Measurements from ENCODE around the gene CFAP210. TPM values are rescaled to one million over a fixed set of nuclear protein-coding genes. Genes with fewer than 3 reads are reported as not detected.

The CFAP210 gene
- total RNA-seq, 1 experiment from 2014 or later: 0.94 TPM

- no peak overlapping the region for H3K4me3 Mint-ChIP-seq
- no peak for DNase-seq
- H3K18ac ChIP-seq (ENCODE audit: insufficient read length, low read depth, low read length): no peak overlapping the region
- WGBS (ENCODE audit: extremely low coverage, insufficient read length, low lambda C conversion rate): no CpG with 5 or more reads among the region's 2 CpGs
- H3K4me2 ChIP-seq (ENCODE audit: insufficient read depth, insufficient read length, low read length): no peak overlapping the region
- no peaks in the 10 kb centered on the region for H4K20me1 ChIP-seq (ENCODE audit: control insufficient read depth, insufficient read depth, insufficient read length)
- H3K27ac Mint-ChIP-seq: no peak overlapping the region
- H2BK12ac ChIP-seq (ENCODE audit: insufficient read length, low read depth, low read length): no peak overlapping the region
- H3T11ph ChIP-seq (ENCODE audit: low read length): no peak overlapping the region
- TF ChIP-seq, protein P1, sequence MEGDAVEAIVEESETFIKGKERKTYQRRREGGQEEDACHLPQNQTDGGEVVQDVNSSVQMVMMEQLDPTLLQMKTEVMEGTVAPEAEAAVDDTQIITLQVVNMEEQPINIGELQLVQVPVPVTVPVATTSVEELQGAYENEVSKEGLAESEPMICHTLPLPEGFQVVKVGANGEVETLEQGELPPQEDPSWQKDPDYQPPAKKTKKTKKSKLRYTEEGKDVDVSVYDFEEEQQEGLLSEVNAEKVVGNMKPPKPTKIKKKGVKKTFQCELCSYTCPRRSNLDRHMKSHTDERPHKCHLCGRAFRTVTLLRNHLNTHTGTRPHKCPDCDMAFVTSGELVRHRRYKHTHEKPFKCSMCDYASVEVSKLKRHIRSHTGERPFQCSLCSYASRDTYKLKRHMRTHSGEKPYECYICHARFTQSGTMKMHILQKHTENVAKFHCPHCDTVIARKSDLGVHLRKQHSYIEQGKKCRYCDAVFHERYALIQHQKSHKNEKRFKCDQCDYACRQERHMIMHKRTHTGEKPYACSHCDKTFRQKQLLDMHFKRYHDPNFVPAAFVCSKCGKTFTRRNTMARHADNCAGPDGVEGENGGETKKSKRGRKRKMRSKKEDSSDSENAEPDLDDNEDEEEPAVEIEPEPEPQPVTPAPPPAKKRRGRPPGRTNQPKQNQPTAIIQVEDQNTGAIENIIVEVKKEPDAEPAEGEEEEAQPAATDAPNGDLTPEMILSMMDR (conservative IDR thresholded peaks at IDR 0.05): no peak
- H2AFZ ChIP-seq (ENCODE audit: low read length): no peak overlapping the region
- no peak overlapping the region for H2AK5ac ChIP-seq (ENCODE audit: insufficient read length, low read length)
- H3K27ac ChIP-seq (ENCODE audit: insufficient read length, low read depth, low read length): no peak overlapping the region
- H2BK20ac ChIP-seq (ENCODE audit: low read depth, low read length, poor library complexity, severe bottlenecking): no peak overlapping the region
- H3K4ac ChIP-seq (ENCODE audit: low read depth, low read length): no peak overlapping the region
- no peaks in the 10 kb centered on the region for H3K4me1 Mint-ChIP-seq
- H3K79me1 ChIP-seq (ENCODE audit: insufficient read depth, low read depth, low read length, poor library complexity, severe bottlenecking): no peaks in the 10 kb centered on the region
- H4K8ac ChIP-seq (replicated peaks; ENCODE audit: insufficient read length, low read depth, low read length): no peak overlapping the region
- no peak overlapping the region for H3K14ac ChIP-seq (ENCODE audit: insufficient read depth, low read length)
- H3K23ac ChIP-seq (ENCODE audit: insufficient read length, low read depth, low read length): no peak overlapping the region
- no peak overlapping the region for H4K91ac ChIP-seq (ENCODE audit: insufficient read length, low read depth, low read length)
- no peak overlapping the region for H3K9ac ChIP-seq (ENCODE audit: extremely low read depth, insufficient read length, low read length)
- H3K27me3 ChIP-seq (ENCODE audit: insufficient read depth, low read length): no peaks in the 10 kb centered on the region
- no peak overlapping the region for H3K56ac ChIP-seq (ENCODE audit: insufficient read length, low read depth, low read length)
- no peaks in the 10 kb centered on the region for H3K9me3 ChIP-seq (ENCODE audit: control insufficient read depth, low read depth, low read length)
- no peaks in the 10 kb centered on the region for H3K36me3 Mint-ChIP-seq (ENCODE audit: insufficient read depth in 1 of 3, low read depth in 3 of 3)
- no peak overlapping the region for H2BK120ac ChIP-seq (ENCODE audit: low read depth, low read length, poor library complexity, severe bottlenecking)
- no peak overlapping the region for H2BK15ac ChIP-seq (ENCODE audit: low read depth, low read length)
- H2BK5ac ChIP-seq (ENCODE audit: insufficient read length, low read length): no peak overlapping the region
- H3K4me1 ChIP-seq (ENCODE audit: insufficient read depth, low read length): no peaks in the 10 kb centered on the region
- no peaks in the 10 kb centered on the region for H3K23me2 ChIP-seq (ENCODE audit: insufficient read length, low read depth, low read length, poor library complexity, severe bottlenecking)
- H3K9me3 Mint-ChIP-seq: no peaks in the 10 kb centered on the region
- no peaks in the 10 kb centered on the region for H3K79me2 ChIP-seq (ENCODE audit: insufficient read depth, low read length)
- no peak overlapping the region for H4K5ac ChIP-seq (ENCODE audit: insufficient read length, low read depth, low read length)
- no peaks in the 10 kb centered on the region for H3K27me3 Mint-ChIP-seq (ENCODE audit: low read depth)
These were observed 52.7 kb downstream of the CFAP210 start for GRCh38 chr2:169641464-169641863.

All from H9 (cell line).